HepG2 (cell line): Measurements from ENCODE around the gene NWD2. TPM values are rescaled to one million over a fixed set of nuclear protein-coding genes. Genes with fewer than 3 reads are reported as not detected.

Experiments
- ATAC-seq: fragments of 200-7000 bp; cut with Tn5 transposase; 3 replicates; pipeline ENCODE4 v1.9.1; 2020; ENCODE audit warnings: mild to moderate bottlenecking, moderate library complexity
- BruUV-seq: library from RNA; stranded (reverse); fragments of 400-500 nt; replicated peaks from 2 replicates; lab custom pipeline; 2021; lab: Mats Ljungman, UMichigan
- CTCF ChIA-PET: fragments of 300-600 bp; formaldehyde crosslinking; extraction: SDS; loops from one replicate; lab custom pipeline; 2021; ENCODE audit warnings: low total read pairs, inconsistent platforms, low intra/inter-chr PET ratio; lab: Yijun Ruan, JAX
- POLR2A ChIA-PET: fragments of 350-600 bp; sonication (Branson Sonifier 250); formaldehyde crosslinking; loops from one replicate; lab custom pipeline; 2020; ENCODE audit warnings: antibody characterized with exemption, inconsistent platforms; lab: Yijun Ruan, JAX
- DNase-seq: peaks from one replicate; pipeline ENCODE4 v3.0.0-alpha.2; 2015; ENCODE audit warnings: low spot score
- FAIRE-seq: peaks from 3 replicates; lab custom pipeline; 2011; peaks lifted over from hg19 to GRCh38; lab: Jason Lieb, UNC
- H2AFZ ChIP-seq: one replicate; pipeline ENCODE4 v1.6.1; 2011; ENCODE audit warnings: low read length, inconsistent platforms
- H3K27ac ChIP-seq: fragments of 300-600 bp; 3 replicates; pipeline ENCODE4 v1.8.0; 2011; ENCODE audit warnings: mixed run types, mild to moderate bottlenecking, mixed read lengths, low read length, inconsistent platforms; ENCODE audit not compliant: insufficient read depth; ENCODE audit errors: extremely low read length
- H3K27me3 ChIP-seq, 2 experiments: fragments of 200-600 bp in 1 of 2; 2 replicates in 1 of 2; 3 replicates in 1 of 2; pipeline versions ENCODE4 v1.6.0 to v1.8.0; 2011; ENCODE audit warnings: low read length in 2 of 2, mild to moderate bottlenecking in 2 of 2, moderate library complexity in 2 of 2, inconsistent platforms in 1 of 2; ENCODE audit not compliant: insufficient read depth in 2 of 2, control insufficient read depth in 1 of 2
- H3K36me3 ChIP-seq, 2 experiments: fragments of 200-600 bp in 1 of 2; replicated peaks in 1 of 2; 2 replicates in 1 of 2; 3 replicates in 1 of 2; pipeline versions ENCODE4 v1.5.1 to v1.8.0; 2011; ENCODE audit warnings: low read length in 2 of 2, inconsistent platforms in 1 of 2; ENCODE audit not compliant: insufficient read depth in 2 of 2, control insufficient read depth in 1 of 2
- H3K4me1 ChIP-seq: 2 replicates; pipeline ENCODE4 v1.5.1; 2012; ENCODE audit warnings: low read length, inconsistent platforms; ENCODE audit not compliant: insufficient read depth
- H3K4me2 ChIP-seq: 2 replicates; pipeline ENCODE4 v1.6.0; 2011; ENCODE audit warnings: low read depth, low read length, inconsistent platforms
- H3K4me3 ChIP-seq, 3 experiments: fragments of 200-600 bp in 1 of 3; sonication (generic), shearing (Covaris generic) in 1 of 3; replicated peaks in 1 of 3; 2 replicates each; pipeline ENCODE4 v1.5.1; 2011 to 2016; ENCODE audit warnings: low read length in 3 of 3, inconsistent platforms in 2 of 3, low read depth in 2 of 3, mild to moderate bottlenecking in 2 of 3, control low read depth in 1 of 3, mixed read lengths in 1 of 3; ENCODE audit not compliant: insufficient read depth in 1 of 3
- H3K79me2 ChIP-seq: one replicate; pipeline ENCODE4 v1.6.1; 2011; ENCODE audit warnings: low read length, inconsistent platforms; ENCODE audit not compliant: insufficient read depth
- H3K9ac ChIP-seq: 2 replicates; pipeline ENCODE4 v1.6.0; 2011; ENCODE audit warnings: mild to moderate bottlenecking, low read depth, low read length, inconsistent platforms; ENCODE audit not compliant: insufficient read depth
- H3K9me3 ChIP-seq: 2 replicates; pipeline ENCODE4 v1.5.1; 2012; ENCODE audit warnings: mild to moderate bottlenecking, low read length
- H4K20me1 ChIP-seq: 2 replicates; pipeline ENCODE4 v1.6.0; 2011; ENCODE audit warnings: inconsistent platforms, mild to moderate bottlenecking, low read length, moderate library complexity; ENCODE audit not compliant: insufficient read depth
- AKNA ChIP-seq: sonication (generic); formaldehyde crosslinking; IDR thresholded peaks from 2 replicates; pipeline ENCODE4 v1.4.0; 2020; ENCODE audit warnings: missing genetic modification reagents, borderline replicate concordance
- HMG20B ChIP-seq: conservative IDR thresholded peaks from 2 replicates; pipeline ENCODE4 v1.6.1; 2016; ENCODE audit warnings: missing genetic modification reagents, missing compliant biosample characterization
- MIER3 ChIP-seq: IDR thresholded peaks from 2 replicates; pipeline ENCODE4 v1.6.1; 2016; ENCODE audit warnings: missing compliant biosample characterization, borderline replicate concordance
- RFX1 ChIP-seq: fragments of 450-650 bp; IDR thresholded peaks from 2 replicates; pipeline ENCODE4 v1.6.1; 2017
- SP1 ChIP-seq, 2 experiments: fragments of 450-650 bp in 1 of 2; sonication (generic) in 1 of 2; formaldehyde crosslinking in 1 of 2; IDR thresholded peaks; 2 replicates each; pipeline versions ENCODE4 v1.4.0 to v1.6.1; 2016 to 2020; ENCODE audit warnings: missing genetic modification reagents in 1 of 2
- TCF12 ChIP-seq, 2 experiments: fragments of 450-650 bp in 1 of 2; sonication (generic) in 1 of 2; formaldehyde crosslinking in 1 of 2; IDR thresholded peaks; 2 replicates each; pipeline versions ENCODE4 v1.6.1 to v1.8.0; 2017 to 2022; ENCODE audit warnings: antibody characterized with exemption in 1 of 2, mild to moderate bottlenecking in 1 of 2, missing genetic modification reagents in 1 of 2, moderate library complexity in 1 of 2
- ZBED4 ChIP-seq: sonication (generic); formaldehyde crosslinking; IDR thresholded peaks from 2 replicates; pipeline ENCODE4 v1.4.0; 2020; ENCODE audit warnings: missing genetic modification reagents, borderline replicate concordance
- ZFP36L1 ChIP-seq: sonication (generic); formaldehyde crosslinking; IDR thresholded peaks from 2 replicates; pipeline ENCODE4 v1.8.0; 2022; ENCODE audit warnings: mild to moderate bottlenecking, missing genetic modification reagents, moderate library complexity
- ZNF615 ChIP-seq: sonication (generic); formaldehyde crosslinking; IDR thresholded peaks from 2 replicates; pipeline ENCODE4 v1.5.0; 2020; ENCODE audit warnings: mild to moderate bottlenecking, missing genetic modification reagents, borderline replicate concordance
- in situ Hi-C: cut with HindIII; loops from 2 replicates; pipeline ENCODE4 v1.10.0; 2017; ENCODE audit warnings: low pct_unique_long_range_greater_than_20kb; ENCODE audit not compliant: extremely low pct_ligation_motif_present
- intact Hi-C: fragments of 100-400 bp; cut with micrococcal nuclease; formaldehyde crosslinking; loops from one replicate; pipeline ENCODE4 v1.10.0; 2022; ENCODE audit not compliant: unreplicated experiment
- polyA plus RNA-seq, 8 experiments: library from polyadenylated mRNA; depleted of rRNA in 3 of 8; stranded (reverse) in 7 of 8; unstranded in 1 of 8; fragments of >200 nt; fragmentation: Illumina TruSeq in 4 of 8; extraction: Trizol in 4 of 8; gene quantifications; 2 replicates each; pipeline versions ENCODE4 v1.2.1 to v1.2.3, GENCODE V29; 2011 to 2016; ENCODE audit warnings: low read depth in 4 of 8, missing spikeins in 1 of 8, mixed read lengths in 1 of 8; ENCODE audit not compliant: insufficient read depth in 1 of 8
- total RNA-seq, 5 experiments: library from RNA; depleted of rRNA; stranded (reverse); fragments of >200 nt; fragmentation: Illumina TruSeq; extraction: Trizol; gene quantifications; 2 replicates each; pipeline ENCODE4 v1.2.3, GENCODE V29; 2016; ENCODE audit warnings: low read depth in 1 of 5
- TF ChIP-seq, protein P1 (sequence below): sonication (generic); formaldehyde crosslinking; IDR thresholded peaks from 2 replicates; pipeline ENCODE4 v1.4.0; 2020; ENCODE audit warnings: missing genetic modification reagents
- TF ChIP-seq, protein P2 (sequence below): sonication (generic); formaldehyde crosslinking; IDR thresholded peaks from 2 replicates; pipeline ENCODE4 v1.5.1; 2020; ENCODE audit warnings: mild to moderate bottlenecking, missing genetic modification reagents, moderate library complexity

NWD2 gene
- total and polyA plus RNA-seq, 2 of the 13 experiments (the other 11 are each of a cell fraction or from before 2014, with no cell fraction given), result not detected

DNA sequence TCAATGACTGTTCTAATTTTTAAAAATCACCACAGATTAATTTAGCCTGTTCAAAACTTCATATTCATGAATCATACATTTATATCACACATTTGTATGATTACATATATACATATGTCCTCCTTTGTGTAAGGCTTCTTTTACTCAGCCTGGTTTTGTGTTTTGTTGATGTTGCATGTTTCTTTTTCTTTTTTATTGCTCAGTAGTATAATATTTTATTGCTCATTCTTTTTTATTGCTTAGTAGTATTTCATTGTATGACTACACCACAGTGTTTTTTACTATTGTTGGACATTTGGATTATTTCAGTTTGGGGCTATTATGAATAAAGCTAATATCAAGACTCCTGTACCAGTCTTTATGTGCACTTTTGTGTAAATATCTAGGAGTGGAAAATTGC lies 243.1 kb downstream of the NWD2 start:
- no peaks in the 10 kb centered on the region for H3K36me3 ChIP-seq
- H2AFZ ChIP-seq, result no peak overlapping the region
- no TSS peak for BruUV-seq
- H3K9ac ChIP-seq, result no peak overlapping the region
- FAIRE-seq, result no peak
- in situ Hi-C loops (no loop called here), intact Hi-C loops (no loop called here)
- DNase-seq, result no peak
- H4K20me1 ChIP-seq, result no peaks in the 10 kb centered on the region
- no peaks in the 10 kb centered on the region for H3K27me3 ChIP-seq
- CTCF ChIA-PET, result no interaction called here
- H3K4me2 ChIP-seq, result no peak overlapping the region
- H3K9me3 ChIP-seq, result no peaks in the 10 kb centered on the region
- POLR2A ChIA-PET, result no interaction called here
- ATAC-seq, result no peak
- no peak overlapping the region for H3K27ac ChIP-seq
- peaks cover 7% of the 10 kb centered on the region for H3K4me1 ChIP-seq
- no peaks in the 10 kb centered on the region for H3K79me2 ChIP-seq
- no peak overlapping the region for H3K4me3 ChIP-seq
- TF ChIP-seq ZFP36L1 (CRISPR knock-in tag) (no peak), TCF12 (IDR thresholded peaks at IDR 0.05) (no peak), TCF12 (CRISPR knock-in tag; IDR thresholded peaks at IDR 0.05) (no peak), RFX1 (no peak), MIER3 (no peak), AKNA (no peak), ZNF615 (no peak), ZBED4 (CRISPR knock-in tag) (no peak), SP1 (IDR thresholded peaks at IDR 0.05) (no peak), SP1 (CRISPR knock-in tag; IDR thresholded peaks at IDR 0.05) (no peak), HMG20B (no peak)
- TF ChIP-seq, protein P1, sequence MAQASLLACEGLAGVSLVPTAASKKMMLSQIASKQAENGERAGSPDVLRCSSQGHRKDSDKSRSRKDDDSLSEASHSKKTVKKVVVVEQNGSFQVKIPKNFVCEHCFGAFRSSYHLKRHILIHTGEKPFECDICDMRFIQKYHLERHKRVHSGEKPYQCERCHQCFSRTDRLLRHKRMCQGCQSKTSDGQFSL, result no peak
- TF ChIP-seq, protein P2, sequence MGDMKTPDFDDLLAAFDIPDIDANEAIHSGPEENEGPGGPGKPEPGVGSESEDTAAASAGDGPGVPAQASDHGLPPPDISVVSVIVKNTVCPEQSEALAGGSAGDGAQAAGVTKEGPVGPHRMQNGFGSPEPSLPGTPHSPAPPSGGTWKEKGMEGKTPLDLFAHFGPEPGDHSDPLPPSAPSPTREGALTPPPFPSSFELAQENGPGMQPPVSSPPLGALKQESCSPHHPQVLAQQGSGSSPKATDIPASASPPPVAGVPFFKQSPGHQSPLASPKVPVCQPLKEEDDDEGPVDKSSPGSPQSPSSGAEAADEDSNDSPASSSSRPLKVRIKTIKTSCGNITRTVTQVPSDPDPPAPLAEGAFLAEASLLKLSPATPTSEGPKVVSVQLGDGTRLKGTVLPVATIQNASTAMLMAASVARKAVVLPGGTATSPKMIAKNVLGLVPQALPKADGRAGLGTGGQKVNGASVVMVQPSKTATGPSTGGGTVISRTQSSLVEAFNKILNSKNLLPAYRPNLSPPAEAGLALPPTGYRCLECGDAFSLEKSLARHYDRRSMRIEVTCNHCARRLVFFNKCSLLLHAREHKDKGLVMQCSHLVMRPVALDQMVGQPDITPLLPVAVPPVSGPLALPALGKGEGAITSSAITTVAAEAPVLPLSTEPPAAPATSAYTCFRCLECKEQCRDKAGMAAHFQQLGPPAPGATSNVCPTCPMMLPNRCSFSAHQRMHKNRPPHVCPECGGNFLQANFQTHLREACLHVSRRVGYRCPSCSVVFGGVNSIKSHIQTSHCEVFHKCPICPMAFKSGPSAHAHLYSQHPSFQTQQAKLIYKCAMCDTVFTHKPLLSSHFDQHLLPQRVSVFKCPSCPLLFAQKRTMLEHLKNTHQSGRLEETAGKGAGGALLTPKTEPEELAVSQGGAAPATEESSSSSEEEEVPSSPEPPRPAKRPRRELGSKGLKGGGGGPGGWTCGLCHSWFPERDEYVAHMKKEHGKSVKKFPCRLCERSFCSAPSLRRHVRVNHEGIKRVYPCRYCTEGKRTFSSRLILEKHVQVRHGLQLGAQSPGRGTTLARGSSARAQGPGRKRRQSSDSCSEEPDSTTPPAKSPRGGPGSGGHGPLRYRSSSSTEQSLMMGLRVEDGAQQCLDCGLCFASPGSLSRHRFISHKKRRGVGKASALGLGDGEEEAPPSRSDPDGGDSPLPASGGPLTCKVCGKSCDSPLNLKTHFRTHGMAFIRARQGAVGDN (CRISPR knock-in tag), result no peak
